Stimulated activated CD4-positive, alpha-beta T cell treated with anti-CD3 and anti-CD28 coated beads, Interleukin-1b, Interleukin-23, amount 100 ng/mL, for 1 hour (primary cell): ENCODE results near the gene MYO9A.
"Not testable (repeated sequence)": the region's sequence is repeated elsewhere in the genome, so short reads cannot be mapped to it uniquely, and the experiment has no call there.

Experiments
- DNase-seq, 2 donors: peaks; one replicate each; pipeline ENCODE4 v3.0.0-alpha.2; 2020; ENCODE audit warnings: low read depth in 2 of 2

The MYO9A gene

GRCh38 chr15:72042865-72043264 is 75.1 kb downstream of the MYO9A start:
- no peak for DNase-seq

- no peak for DNase-seq
Observed at GRCh38 chr15:72042054-72042453, 75.9 kb downstream of the MYO9A start.

GRCh38 chr15:72037321-72037720 is 80.6 kb downstream of the MYO9A start:
- DNase-seq = no peak

GRCh38 chr15:72034859-72035650 is 82.9 kb downstream of the MYO9A start:
- DNase-seq = no peak

GRCh38 chr15:72034351-72034750 is 83.6 kb downstream of the MYO9A start:
- DNase-seq = no peak

- no peak for DNase-seq
Observed at GRCh38 chr15:72033711-72034110, 84.2 kb downstream of the MYO9A start.

GRCh38 chr15:72033285-72033684 is 84.7 kb downstream of the MYO9A start:
- DNase-seq = no peak

GRCh38 chr15:72021604-72022003 is 96.3 kb downstream of the MYO9A start:
- DNase-seq = no peak

GRCh38 chr15:72020799-72021198 is 97.2 kb downstream of the MYO9A start:
- no peak for DNase-seq

- DNase-seq = not testable (repeated sequence)
Observed at GRCh38 chr15:72014555-72014954, 103.4 kb downstream of the MYO9A start.

- no peak for DNase-seq
Observed at GRCh38 chr15:72013703-72014102, 104.2 kb downstream of the MYO9A start.

- no peak for DNase-seq
Observed at GRCh38 chr15:72011302-72011942, 106.5 kb downstream of the MYO9A start.

- no peak for DNase-seq
Observed at GRCh38 chr15:72009222-72009621, 108.7 kb downstream of the MYO9A start.

- no peak for DNase-seq
Observed at GRCh38 chr15:72006382-72006781, 111.6 kb downstream of the MYO9A start.

- DNase-seq = no peak
Observed at GRCh38 chr15:72005483-72005882, 112.5 kb downstream of the MYO9A start.

- no peak for DNase-seq
Observed at GRCh38 chr15:71999807-72000206, 118.1 kb downstream of the MYO9A start.

- not testable (repeated sequence) for DNase-seq
Observed at GRCh38 chr15:71998717-71999116, 119.2 kb downstream of the MYO9A start.

GRCh38 chr15:71997691-71998090 is 120.3 kb downstream of the MYO9A start:
- no peak for DNase-seq

GRCh38 chr15:71975816-71976150 is 142.2 kb downstream of the MYO9A start:
- DNase-seq = no peak

- DNase-seq = no peak
Observed at GRCh38 chr15:71974211-71974610, 143.7 kb downstream of the MYO9A start.

GRCh38 chr15:71973366-71973765 is 144.6 kb downstream of the MYO9A start:
- no peak for DNase-seq

GRCh38 chr15:71971905-71972304 is 146.0 kb downstream of the MYO9A start:
- DNase-seq = no peak

GRCh38 chr15:71970435-71970834 is 147.5 kb downstream of the MYO9A start:
- no peak for DNase-seq

GRCh38 chr15:71962537-71962936 is 155.4 kb downstream of the MYO9A start:
- no peak for DNase-seq
